ENCODE results near the gene GNAI2.

DNA sequence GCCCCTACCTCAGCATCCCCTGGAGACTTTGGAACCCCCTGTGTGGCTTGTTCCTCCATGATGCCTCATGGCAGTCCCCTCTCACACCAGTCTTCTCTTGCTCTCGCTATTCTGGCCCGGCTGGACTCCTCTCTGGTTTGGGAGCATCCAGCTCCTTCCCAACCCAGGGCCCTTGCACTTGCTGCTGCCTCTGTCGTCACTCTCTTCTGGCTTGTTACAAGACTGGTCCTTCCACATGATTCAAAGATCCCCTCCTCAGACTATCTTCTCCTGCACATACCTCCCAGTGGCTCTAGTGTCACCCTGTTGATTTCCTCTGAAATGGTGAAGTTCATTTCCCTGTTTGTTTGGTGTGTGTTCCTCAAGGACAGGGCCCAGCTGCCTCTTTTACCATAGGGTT lies 6.5 kb upstream of the GNAI2 start:
- TF ChIP-seq POLR2AphosphoS5 (IDR thresholded peaks at IDR 0.05; ENCODE audit: low read depth, low read length), result no peak
- TF ChIP-seq, protein P1, sequence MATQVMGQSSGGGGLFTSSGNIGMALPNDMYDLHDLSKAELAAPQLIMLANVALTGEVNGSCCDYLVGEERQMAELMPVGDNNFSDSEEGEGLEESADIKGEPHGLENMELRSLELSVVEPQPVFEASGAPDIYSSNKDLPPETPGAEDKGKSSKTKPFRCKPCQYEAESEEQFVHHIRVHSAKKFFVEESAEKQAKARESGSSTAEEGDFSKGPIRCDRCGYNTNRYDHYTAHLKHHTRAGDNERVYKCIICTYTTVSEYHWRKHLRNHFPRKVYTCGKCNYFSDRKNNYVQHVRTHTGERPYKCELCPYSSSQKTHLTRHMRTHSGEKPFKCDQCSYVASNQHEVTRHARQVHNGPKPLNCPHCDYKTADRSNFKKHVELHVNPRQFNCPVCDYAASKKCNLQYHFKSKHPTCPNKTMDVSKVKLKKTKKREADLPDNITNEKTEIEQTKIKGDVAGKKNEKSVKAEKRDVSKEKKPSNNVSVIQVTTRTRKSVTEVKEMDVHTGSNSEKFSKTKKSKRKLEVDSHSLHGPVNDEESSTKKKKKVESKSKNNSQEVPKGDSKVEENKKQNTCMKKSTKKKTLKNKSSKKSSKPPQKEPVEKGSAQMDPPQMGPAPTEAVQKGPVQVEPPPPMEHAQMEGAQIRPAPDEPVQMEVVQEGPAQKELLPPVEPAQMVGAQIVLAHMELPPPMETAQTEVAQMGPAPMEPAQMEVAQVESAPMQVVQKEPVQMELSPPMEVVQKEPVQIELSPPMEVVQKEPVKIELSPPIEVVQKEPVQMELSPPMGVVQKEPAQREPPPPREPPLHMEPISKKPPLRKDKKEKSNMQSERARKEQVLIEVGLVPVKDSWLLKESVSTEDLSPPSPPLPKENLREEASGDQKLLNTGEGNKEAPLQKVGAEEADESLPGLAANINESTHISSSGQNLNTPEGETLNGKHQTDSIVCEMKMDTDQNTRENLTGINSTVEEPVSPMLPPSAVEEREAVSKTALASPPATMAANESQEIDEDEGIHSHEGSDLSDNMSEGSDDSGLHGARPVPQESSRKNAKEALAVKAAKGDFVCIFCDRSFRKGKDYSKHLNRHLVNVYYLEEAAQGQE (IDR thresholded peaks at IDR 0.05; ENCODE audit: insufficient read depth in 1 of 2, low read depth in 2 of 2, low read length in 2 of 2), result no peak

Data from PFSK-1 (cell line).